Breast epithelium (tissue), 4 donors: ENCODE results near the gene SNRPA1. TPM values are rescaled to one million over a fixed set of nuclear protein-coding genes. Genes with fewer than 3 reads are reported as not detected.

Experiments used
- DNase-seq, 2 donors: peaks; one replicate each; pipeline ENCODE4 v3.0.0-alpha.2; 2019; ENCODE audit warnings: low spot score in 2 of 2
- H3K27ac ChIP-seq, 2 donors: fragments of 200-600 bp; sonication (generic) in 1 of 2; one replicate each; pipeline ENCODE4 v1.5.1; 2016 to 2019; ENCODE audit warnings: mild to moderate bottlenecking in 1 of 2
- H3K27me3 ChIP-seq, 2 donors: fragments of 200-600 bp; sonication (generic) in 1 of 2; one replicate each; pipeline versions ENCODE4 v1.5.1 to v1.6.0; 2017 to 2019; ENCODE audit warnings: control low read depth in 1 of 2, mild to moderate bottlenecking in 1 of 2
- H3K36me3 ChIP-seq: fragments of 200-600 bp; one replicate; pipeline ENCODE4 v1.5.1; 2019
- H3K4me1 ChIP-seq, 2 donors: fragments of 200-600 bp; sonication (generic); one replicate each; pipeline ENCODE4 v1.5.1; 2016 to 2019; ENCODE audit warnings: control low read depth in 1 of 2
- H3K4me3 ChIP-seq, 3 donors: fragments of 200-600 bp; sonication (generic); 1 replicate in 2 of 3; 2 replicates in 1 of 3; pipeline ENCODE4 v1.5.1; 2016 to 2019; ENCODE audit warnings: mild to moderate bottlenecking in 3 of 3, moderate library complexity in 2 of 3
- H3K9me3 ChIP-seq, 2 donors: fragments of 200-600 bp; sonication (generic) in 1 of 2; one replicate each; pipeline ENCODE4 v1.5.1; 2016 to 2019; ENCODE audit warnings: control low read depth in 1 of 2
- POLR2A ChIP-seq: fragments of 450-650 bp; IDR thresholded peaks from one replicate; pipeline ENCODE4 v1.6.1; 2016; ENCODE audit warnings: antibody characterized with exemption, mild to moderate bottlenecking, moderate library complexity
- POLR2AphosphoS5 ChIP-seq, 3 donors: sonication (generic); formaldehyde crosslinking; IDR thresholded peaks; one replicate each; pipeline ENCODE4 v1.6.1; 2017; ENCODE audit warnings: antibody characterized with exemption in 3 of 3
- intact Hi-C: fragments of 100-400 bp; cut with DNase I; formaldehyde crosslinking; loops from one replicate; pipeline ENCODE4 v1.15.1; 2023; ENCODE audit warnings: low total_unique reads
- total RNA-seq, 3 donors: library from RNA; depleted of rRNA; stranded (reverse); fragments of >200 nt; gene quantifications; one replicate each; pipeline ENCODE4 v1.1.0, GENCODE V29; 2016
- TF ChIP-seq, protein P1 (sequence below), 3 donors: fragments of 450-650 bp; IDR thresholded peaks; one replicate each; pipeline ENCODE4 v1.5.1; 2016 to 2017; ENCODE audit warnings: antibody characterized with exemption in 3 of 3, mild to moderate bottlenecking in 3 of 3, moderate library complexity in 3 of 3

SNRPA1 gene
- total RNA-seq, 3 donors from 2014 or later: 26.4 to 51.1 (median 44.3) TPM

DNA sequence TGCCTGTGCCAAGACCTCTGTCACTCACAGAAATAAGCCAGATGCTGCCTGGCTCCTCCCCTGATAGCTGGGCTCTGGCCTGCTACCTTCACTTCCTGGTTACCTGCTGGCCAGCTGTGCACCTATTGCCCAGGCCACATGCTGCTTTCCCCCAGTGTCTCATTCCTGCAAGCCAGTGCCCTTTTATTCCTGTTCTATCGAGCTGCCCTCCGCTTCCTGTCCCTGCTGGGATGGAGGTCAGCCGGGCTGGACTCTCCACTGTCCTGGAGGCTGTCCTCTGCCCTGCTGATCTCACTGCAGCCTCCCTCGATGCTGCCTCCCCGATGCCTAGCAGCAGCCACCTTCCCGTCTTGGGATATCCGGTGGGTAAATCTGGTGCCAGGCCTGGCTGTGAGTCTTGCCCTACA is 37.0 kb upstream of the SNRPA1 start:
- DNase-seq: no peak
- H3K36me3 ChIP-seq: no peaks in the 10 kb centered on the region
- intact Hi-C loops: no loop called here
- no peaks in the 10 kb centered on the region for H3K9me3 ChIP-seq
- H3K4me3 ChIP-seq: no peak overlapping the region
- no peaks in the 10 kb centered on the region for H3K4me1 ChIP-seq
- no peak for TF ChIP-seq POLR2AphosphoS5 (IDR thresholded peaks at IDR 0.05)
- TF ChIP-seq, protein P1, sequence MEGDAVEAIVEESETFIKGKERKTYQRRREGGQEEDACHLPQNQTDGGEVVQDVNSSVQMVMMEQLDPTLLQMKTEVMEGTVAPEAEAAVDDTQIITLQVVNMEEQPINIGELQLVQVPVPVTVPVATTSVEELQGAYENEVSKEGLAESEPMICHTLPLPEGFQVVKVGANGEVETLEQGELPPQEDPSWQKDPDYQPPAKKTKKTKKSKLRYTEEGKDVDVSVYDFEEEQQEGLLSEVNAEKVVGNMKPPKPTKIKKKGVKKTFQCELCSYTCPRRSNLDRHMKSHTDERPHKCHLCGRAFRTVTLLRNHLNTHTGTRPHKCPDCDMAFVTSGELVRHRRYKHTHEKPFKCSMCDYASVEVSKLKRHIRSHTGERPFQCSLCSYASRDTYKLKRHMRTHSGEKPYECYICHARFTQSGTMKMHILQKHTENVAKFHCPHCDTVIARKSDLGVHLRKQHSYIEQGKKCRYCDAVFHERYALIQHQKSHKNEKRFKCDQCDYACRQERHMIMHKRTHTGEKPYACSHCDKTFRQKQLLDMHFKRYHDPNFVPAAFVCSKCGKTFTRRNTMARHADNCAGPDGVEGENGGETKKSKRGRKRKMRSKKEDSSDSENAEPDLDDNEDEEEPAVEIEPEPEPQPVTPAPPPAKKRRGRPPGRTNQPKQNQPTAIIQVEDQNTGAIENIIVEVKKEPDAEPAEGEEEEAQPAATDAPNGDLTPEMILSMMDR (IDR thresholded peaks at IDR 0.05): no peak
- TF ChIP-seq POLR2A: no peak
- no peaks in the 10 kb centered on the region for H3K27me3 ChIP-seq
- no peak overlapping the region for H3K27ac ChIP-seq

GRCh38 chr15:101329867-101330380 is 34.9 kb upstream of the SNRPA1 start:
- Histone ChIP-seq H3K27ac (no peak overlapping the region), H3K9me3 (no peaks in the 10 kb centered on the region), H3K4me3 (no peak overlapping the region), H3K36me3 (no peaks in the 10 kb centered on the region), H3K4me1 (no peaks in the 10 kb centered on the region), H3K27me3 (no peaks in the 10 kb centered on the region)
- no peak for DNase-seq
- no peak for TF ChIP-seq POLR2AphosphoS5 (IDR thresholded peaks at IDR 0.05)
- TF ChIP-seq, protein P1 (IDR thresholded peaks at IDR 0.05): no peak
- no peak for TF ChIP-seq POLR2A
- intact Hi-C loops: no loop called here

- H3K27me3 ChIP-seq: no peaks in the 10 kb centered on the region
- TF ChIP-seq, protein P1 (IDR thresholded peaks at IDR 0.05): no peak
- TF ChIP-seq POLR2AphosphoS5 (IDR thresholded peaks at IDR 0.05) (no peak), POLR2A (no peak)
- no peaks in the 10 kb centered on the region for H3K9me3 ChIP-seq
- no peak overlapping the region for H3K4me3 ChIP-seq
- no peaks in the 10 kb centered on the region for H3K4me1 ChIP-seq
- intact Hi-C loops: no loop called here
- no peak for DNase-seq
- no peaks in the 10 kb centered on the region for H3K36me3 ChIP-seq
- no peak overlapping the region for H3K27ac ChIP-seq
Observed at GRCh38 chr15:101329309-101329863, 34.3 kb upstream of the SNRPA1 start.

GRCh38 chr15:101328001-101328400 is 33.0 kb upstream of the SNRPA1 start:
- Histone ChIP-seq H3K4me3 (no peak overlapping the region), H3K27ac (no peak overlapping the region), H3K9me3 (no peaks in the 10 kb centered on the region), H3K27me3 (no peaks in the 10 kb centered on the region), H3K4me1 (no peaks in the 10 kb centered on the region), H3K36me3 (no peaks in the 10 kb centered on the region)
- TF ChIP-seq, protein P1 (IDR thresholded peaks at IDR 0.05): no peak
- TF ChIP-seq POLR2AphosphoS5 (IDR thresholded peaks at IDR 0.05): no peak
- TF ChIP-seq POLR2A: no peak
- intact Hi-C loops: no loop called here
- DNase-seq: no peak

- no peak for DNase-seq
- TF ChIP-seq, protein P1 (IDR thresholded peaks at IDR 0.05): no peak
- TF ChIP-seq POLR2AphosphoS5 (IDR thresholded peaks at IDR 0.05) (no peak), POLR2A (no peak)
- H3K27ac ChIP-seq: no peak overlapping the region
- H3K4me1 ChIP-seq: no peaks in the 10 kb centered on the region
- H3K9me3 ChIP-seq: no peaks in the 10 kb centered on the region
- no peaks in the 10 kb centered on the region for H3K36me3 ChIP-seq
- no peaks in the 10 kb centered on the region for H3K27me3 ChIP-seq
- H3K4me3 ChIP-seq: no peak overlapping the region
- intact Hi-C loops: no loop called here
Observed at GRCh38 chr15:101327147-101327740, 32.2 kb upstream of the SNRPA1 start.
